ENCODE measurements around the gene ITGB5. TPM values are rescaled to one million over a fixed set of nuclear protein-coding genes. Genes with fewer than 3 reads are reported as not detected.
"Not testable (repeated sequence)": the region's sequence is repeated elsewhere in the genome, so short reads cannot be mapped to it uniquely, and the experiment has no call there.

Gene ITGB5
- total RNA-seq, 2 experiments from 2014 or later: not detected

GRCh38 chr3:124758851-124759635 is 128.1 kb downstream of the ITGB5 start:
- H3K4me2 ChIP-seq (ENCODE audit: low read length): no peak overlapping the region
- H3K4me3 ChIP-seq (ENCODE audit: low read depth, low read length, poor library complexity, severe bottlenecking): no peak overlapping the region
- no TSS peak for BruUV-seq (replicated peaks)
- POLR2A ChIA-PET: interaction anchor here (0.6 kb wide), 1 partner anchor 826 kb away, joined by 4 read pairs; no protein-coding TSS in a partner anchor
- H3K27ac ChIP-seq (ENCODE audit: low read depth, low read length, poor library complexity, severe bottlenecking): no peak overlapping the region
- intact Hi-C loops (cut with micrococcal nuclease; ENCODE audit: unreplicated experiment): no loop called here
- H3K4me1 ChIP-seq (ENCODE audit: insufficient read depth, low read length, poor library complexity, severe bottlenecking): no peaks in the 10 kb centered on the region
- H4K20me1 ChIP-seq (ENCODE audit: insufficient read depth, low read length): no peaks in the 10 kb centered on the region
- no peaks in the 10 kb centered on the region for H3K9me2 ChIP-seq (ENCODE audit: insufficient read depth, low read length)
- no peak for DNase-seq (ENCODE audit: low spot score)
- H3K36me3 ChIP-seq (ENCODE audit: insufficient read depth, low read length): no peaks in the 10 kb centered on the region
- H3K79me2 ChIP-seq (ENCODE audit: insufficient read depth, low read depth, low read length): no peaks in the 10 kb centered on the region
- no peaks in the 10 kb centered on the region for H3K9me3 ChIP-seq (ENCODE audit: low read length)
- TF ChIP-seq CTCF (conservative IDR thresholded peaks at IDR 0.05; ENCODE audit: low read length) (no peak), EZH2phosphoT487 (IDR thresholded peaks at IDR 0.05; ENCODE audit: borderline replicate concordance, low read depth, low read length) (no peak)
- CTCF ChIA-PET (ENCODE audit: unreplicated experiment): no interaction called here
- H2AFZ ChIP-seq (ENCODE audit: low read length): no peak overlapping the region

GRCh38 chr3:124757926-124758325 is 129.2 kb downstream of the ITGB5 start:
- H3K79me2 ChIP-seq (ENCODE audit: insufficient read depth, low read depth, low read length); H3K9me2 ChIP-seq (ENCODE audit: insufficient read depth, low read length); H3K9me3 ChIP-seq (ENCODE audit: low read length); H3K4me2 ChIP-seq (ENCODE audit: low read length); DNase-seq (ENCODE audit: low spot score); H3K4me1 ChIP-seq (ENCODE audit: insufficient read depth, low read length, poor library complexity, severe bottlenecking); H4K20me1 ChIP-seq (ENCODE audit: insufficient read depth, low read length); H3K27ac ChIP-seq (ENCODE audit: low read depth, low read length, poor library complexity, severe bottlenecking); CTCF ChIA-PET (ENCODE audit: unreplicated experiment); BruUV-seq (replicated peaks); H3K4me3 ChIP-seq (ENCODE audit: low read depth, low read length, poor library complexity, severe bottlenecking); intact Hi-C loops (cut with micrococcal nuclease; ENCODE audit: unreplicated experiment); H2AFZ ChIP-seq (ENCODE audit: low read length); H3K36me3 ChIP-seq (ENCODE audit: insufficient read depth, low read length): not testable (repeated sequence)
- POLR2A ChIA-PET: interaction anchor here (0.6 kb wide), 1 partner anchor 827 kb away, joined by 4 read pairs; no protein-coding TSS in a partner anchor

- Histone ChIP-seq H3K9me3 (ENCODE audit: low read length) (no peaks in the 10 kb centered on the region), H4K20me1 (ENCODE audit: insufficient read depth, low read length) (no peaks in the 10 kb centered on the region), H3K4me2 (ENCODE audit: low read length) (no peak overlapping the region), H3K27ac (ENCODE audit: low read depth, low read length, poor library complexity, severe bottlenecking) (no peak overlapping the region), H2AFZ (ENCODE audit: low read length) (no peak overlapping the region), H3K4me3 (ENCODE audit: low read depth, low read length, poor library complexity, severe bottlenecking) (no peak overlapping the region), H3K9me2 (ENCODE audit: insufficient read depth, low read length) (no peaks in the 10 kb centered on the region), H3K36me3 (ENCODE audit: insufficient read depth, low read length) (peaks cover 14% of the 10 kb centered on the region), H3K79me2 (ENCODE audit: insufficient read depth, low read depth, low read length) (no peaks in the 10 kb centered on the region), H3K4me1 (ENCODE audit: insufficient read depth, low read length, poor library complexity, severe bottlenecking) (no peaks in the 10 kb centered on the region)
- POLR2A ChIA-PET: interaction anchor here (0.6 kb wide), 1 partner anchor 8 kb away, joined by 5 read pairs; no protein-coding TSS in a partner anchor
- BruUV-seq (replicated peaks): no TSS peak
- CTCF ChIA-PET (ENCODE audit: unreplicated experiment): no interaction called here
- DNase-seq (ENCODE audit: low spot score): no peak
- intact Hi-C loops (cut with micrococcal nuclease; ENCODE audit: unreplicated experiment): no loop called here
- no peak for TF ChIP-seq CTCF (conservative IDR thresholded peaks at IDR 0.05; ENCODE audit: low read length)
- TF ChIP-seq EZH2phosphoT487 (IDR thresholded peaks at IDR 0.05; ENCODE audit: borderline replicate concordance, low read depth, low read length): no peak
Observed at GRCh38 chr3:124752051-124752450, 135.1 kb downstream of the ITGB5 start.
